Peyer's patch (tissue), 4 donors: Measurements from ENCODE around the gene MEIS1.

ENCODE experiments used
- POLR2A ChIP-seq, 2 donors: fragments of 450-650 bp; IDR thresholded peaks; one replicate each; pipeline ENCODE4 v1.5.1; 2017; ENCODE audit warnings: antibody characterized with exemption in 2 of 2, mild to moderate bottlenecking in 2 of 2, moderate library complexity in 2 of 2
- TF ChIP-seq, protein P1 (sequence below), 6 experiments: fragments of 450-650 bp in 4 of 6; fragments of 200-600 bp in 2 of 6; sonication (generic) in 1 of 6; IDR thresholded peaks; one replicate each; pipeline ENCODE4 v1.5.1; 2017 to 2019; ENCODE audit warnings: antibody characterized with exemption in 6 of 6, mild to moderate bottlenecking in 3 of 6, moderate library complexity in 1 of 6

DNA sequence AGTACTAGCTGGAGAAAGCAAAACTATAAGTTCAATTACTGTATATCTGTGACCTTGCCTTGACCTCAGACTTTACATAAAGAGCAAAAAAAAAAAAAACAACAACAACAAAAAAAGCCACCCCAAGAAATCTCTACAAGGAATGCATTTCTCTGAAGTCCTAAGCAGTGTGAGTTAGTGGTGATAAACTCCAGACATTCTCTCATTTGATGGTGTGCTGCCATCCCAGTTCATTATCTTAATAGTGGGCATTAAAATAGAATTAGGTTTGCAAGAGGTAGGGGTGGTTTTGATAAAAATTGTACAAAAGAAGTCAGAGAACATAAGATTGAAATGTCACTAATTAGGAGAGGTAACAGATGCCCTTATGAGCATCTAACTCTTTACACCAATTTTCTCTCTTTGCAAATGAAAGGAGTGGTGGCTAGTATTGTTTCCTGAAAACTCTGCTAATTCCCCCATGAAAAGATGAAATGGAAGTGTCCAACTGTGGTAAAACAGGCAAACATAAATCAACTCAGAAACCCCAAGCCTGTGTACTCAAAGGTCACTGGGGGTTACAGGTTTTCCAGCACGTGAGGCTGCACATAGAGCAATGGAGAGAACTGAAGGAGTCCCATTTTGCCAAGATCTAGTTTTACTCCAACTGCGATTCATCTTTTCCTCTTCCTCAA, 131.9 kb downstream of the MEIS1 start:
- TF ChIP-seq, protein P1, sequence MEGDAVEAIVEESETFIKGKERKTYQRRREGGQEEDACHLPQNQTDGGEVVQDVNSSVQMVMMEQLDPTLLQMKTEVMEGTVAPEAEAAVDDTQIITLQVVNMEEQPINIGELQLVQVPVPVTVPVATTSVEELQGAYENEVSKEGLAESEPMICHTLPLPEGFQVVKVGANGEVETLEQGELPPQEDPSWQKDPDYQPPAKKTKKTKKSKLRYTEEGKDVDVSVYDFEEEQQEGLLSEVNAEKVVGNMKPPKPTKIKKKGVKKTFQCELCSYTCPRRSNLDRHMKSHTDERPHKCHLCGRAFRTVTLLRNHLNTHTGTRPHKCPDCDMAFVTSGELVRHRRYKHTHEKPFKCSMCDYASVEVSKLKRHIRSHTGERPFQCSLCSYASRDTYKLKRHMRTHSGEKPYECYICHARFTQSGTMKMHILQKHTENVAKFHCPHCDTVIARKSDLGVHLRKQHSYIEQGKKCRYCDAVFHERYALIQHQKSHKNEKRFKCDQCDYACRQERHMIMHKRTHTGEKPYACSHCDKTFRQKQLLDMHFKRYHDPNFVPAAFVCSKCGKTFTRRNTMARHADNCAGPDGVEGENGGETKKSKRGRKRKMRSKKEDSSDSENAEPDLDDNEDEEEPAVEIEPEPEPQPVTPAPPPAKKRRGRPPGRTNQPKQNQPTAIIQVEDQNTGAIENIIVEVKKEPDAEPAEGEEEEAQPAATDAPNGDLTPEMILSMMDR (IDR thresholded peaks at IDR 0.05): no peak
- no peak for TF ChIP-seq POLR2A (IDR thresholded peaks at IDR 0.05)
